ENCODE data around the gene DNAJB5. TPM values are rescaled to one million over a fixed set of nuclear protein-coding genes. Genes with fewer than 3 reads are reported as not detected.
"Not testable (repeated sequence)": the region's sequence is repeated elsewhere in the genome, so short reads cannot be mapped to it uniquely, and the experiment has no call there.

The DNAJB5 gene
- 8.3 and 10.6 TPM in 2 replicates for total RNA-seq (2012; rRNA removed)

GRCh38 chr9:34989003-34989945 is at the start of gene DNAJB5:
Gene DNAJB5 (plus strand): TSS chr9:34989745. CDS start chr9:34990631, 886 bp downstream.
- no peaks in the 10 kb centered on the region for H3K9me3 ChIP-seq (replicated peaks; ENCODE audit: low read length)
- peaks cover 52% of the 10 kb centered on the region for H3K4me1 ChIP-seq (ENCODE audit: control insufficient read depth, insufficient read depth, low read length)
- H3K9ac ChIP-seq (ENCODE audit: low read depth, low read length): peak within 1 kb of the TSS; percentile 87
- peak within 1 kb of the TSS; percentile 82 for H3K4me3 ChIP-seq (ENCODE audit: low read length)
- peak within 1 kb of the TSS; percentile 90 for H3K4me2 ChIP-seq (ENCODE audit: low read length)
- no peaks in the 10 kb centered on the region for H3K36me3 ChIP-seq (ENCODE audit: insufficient read depth, low read length)
- no peaks in the 10 kb centered on the region for H3K27me3 ChIP-seq (ENCODE audit: control insufficient read depth, insufficient read depth, low read length)

GRCh38 chr9:34939989-34940388 is 49.6 kb upstream of the DNAJB5 start:
- H3K9me3 ChIP-seq (replicated peaks; ENCODE audit: low read length); H3K4me3 ChIP-seq (ENCODE audit: low read length); H3K9ac ChIP-seq (ENCODE audit: low read depth, low read length); H3K36me3 ChIP-seq (ENCODE audit: insufficient read depth, low read length); H3K4me1 ChIP-seq (ENCODE audit: control insufficient read depth, insufficient read depth, low read length); H3K4me2 ChIP-seq (ENCODE audit: low read length): not testable (repeated sequence)
- H3K27me3 ChIP-seq (ENCODE audit: control insufficient read depth, insufficient read depth, low read length): peaks cover 56% of the 10 kb centered on the region

GRCh38 chr9:34948451-34948850 is 41.1 kb upstream of the DNAJB5 start:
- Histone ChIP-seq H3K9me3 (replicated peaks; ENCODE audit: low read length) (no peaks in the 10 kb centered on the region), H3K4me2 (ENCODE audit: low read length) (no peak overlapping the region), H3K36me3 (ENCODE audit: insufficient read depth, low read length) (no peaks in the 10 kb centered on the region), H3K4me3 (ENCODE audit: low read length) (no peak overlapping the region), H3K27me3 (ENCODE audit: control insufficient read depth, insufficient read depth, low read length) (peaks cover 66% of the 10 kb centered on the region), H3K4me1 (ENCODE audit: control insufficient read depth, insufficient read depth, low read length) (no peaks in the 10 kb centered on the region), H3K9ac (ENCODE audit: low read depth, low read length) (no peak overlapping the region)

GRCh38 chr9:34954225-34954624 is 35.3 kb upstream of the DNAJB5 start:
- no peak overlapping the region for H3K4me3 ChIP-seq (ENCODE audit: low read length)
- no peak overlapping the region for H3K9ac ChIP-seq (ENCODE audit: low read depth, low read length)
- peaks cover 70% of the 10 kb centered on the region for H3K27me3 ChIP-seq (ENCODE audit: control insufficient read depth, insufficient read depth, low read length)

GRCh38 chr9:34956066-34956465 is 33.5 kb upstream of the DNAJB5 start:
- not testable (repeated sequence) for H3K4me3 ChIP-seq (ENCODE audit: low read length); H3K9me3 ChIP-seq (replicated peaks; ENCODE audit: low read length); H3K4me1 ChIP-seq (ENCODE audit: control insufficient read depth, insufficient read depth, low read length); H3K4me2 ChIP-seq (ENCODE audit: low read length); H3K9ac ChIP-seq (ENCODE audit: low read depth, low read length); H3K36me3 ChIP-seq (ENCODE audit: insufficient read depth, low read length)
- peaks cover 82% of the 10 kb centered on the region for H3K27me3 ChIP-seq (ENCODE audit: control insufficient read depth, insufficient read depth, low read length)

More at GRCh38 chr9:34954225-34954624, 35.3 kb upstream of the DNAJB5 start:
- no peak overlapping the region for H3K4me2 ChIP-seq (ENCODE audit: low read length)
- no peaks in the 10 kb centered on the region for H3K36me3 ChIP-seq (ENCODE audit: insufficient read depth, low read length)
- no peaks in the 10 kb centered on the region for H3K9me3 ChIP-seq (replicated peaks; ENCODE audit: low read length)
- H3K4me1 ChIP-seq (ENCODE audit: control insufficient read depth, insufficient read depth, low read length): no peaks in the 10 kb centered on the region

- H3K9me3 ChIP-seq (replicated peaks; ENCODE audit: low read length): no peaks in the 10 kb centered on the region
- H3K4me3 ChIP-seq (ENCODE audit: low read length): no peak overlapping the region
- H3K36me3 ChIP-seq (ENCODE audit: insufficient read depth, low read length): no peaks in the 10 kb centered on the region
- no peak overlapping the region for H3K9ac ChIP-seq (ENCODE audit: low read depth, low read length)
- H3K4me1 ChIP-seq (ENCODE audit: control insufficient read depth, insufficient read depth, low read length): peaks cover 2% of the 10 kb centered on the region
- H3K27me3 ChIP-seq (ENCODE audit: control insufficient read depth, insufficient read depth, low read length): peaks cover 82% of the 10 kb centered on the region
- H3K4me2 ChIP-seq (ENCODE audit: low read length): no peak overlapping the region
Observed at GRCh38 chr9:34956648-34957047, 32.9 kb upstream of the DNAJB5 start.

GRCh38 chr9:34957492-34958410 is 31.8 kb upstream of the DNAJB5 start, which contains the start of gene PHF24:
Gene PHF24 (plus strand): TSS chr9:34958285. CDS start chr9:34971299, 13,014 bp downstream.
- Histone ChIP-seq H3K27me3 (ENCODE audit: control insufficient read depth, insufficient read depth, low read length) (peaks cover 83% of the 10 kb centered on the region), H3K4me3 (ENCODE audit: low read length) (peak within 1 kb of the TSS; percentile 60), H3K9ac (ENCODE audit: low read depth, low read length) (no peak within 1 kb of the TSS)

GRCh38 chr9:34958411-34958982 is 31.0 kb upstream of the DNAJB5 start:
- H3K4me2 ChIP-seq (ENCODE audit: low read length): peak overlapping the region; percentile 58
- peak overlapping the region; percentile 42 for H3K4me3 ChIP-seq (ENCODE audit: low read length)
- H3K36me3 ChIP-seq (ENCODE audit: insufficient read depth, low read length): no peaks in the 10 kb centered on the region
- no peak overlapping the region for H3K9ac ChIP-seq (ENCODE audit: low read depth, low read length)
- H3K4me1 ChIP-seq (ENCODE audit: control insufficient read depth, insufficient read depth, low read length): peaks cover 3% of the 10 kb centered on the region
- no peaks in the 10 kb centered on the region for H3K9me3 ChIP-seq (replicated peaks; ENCODE audit: low read length)
- H3K27me3 ChIP-seq (ENCODE audit: control insufficient read depth, insufficient read depth, low read length): peaks cover 83% of the 10 kb centered on the region

More at GRCh38 chr9:34957492-34958410, 31.8 kb upstream of the DNAJB5 start, which contains the start of gene PHF24:
- H3K4me1 ChIP-seq (ENCODE audit: control insufficient read depth, insufficient read depth, low read length): peaks cover 3% of the 10 kb centered on the region
- no peaks in the 10 kb centered on the region for H3K9me3 ChIP-seq (replicated peaks; ENCODE audit: low read length)
- peak within 1 kb of the TSS; percentile 72 for H3K4me2 ChIP-seq (ENCODE audit: low read length)
- no peaks in the 10 kb centered on the region for H3K36me3 ChIP-seq (ENCODE audit: insufficient read depth, low read length)

- no peaks in the 10 kb centered on the region for H3K36me3 ChIP-seq (ENCODE audit: insufficient read depth, low read length)
- no peak overlapping the region for H3K4me2 ChIP-seq (ENCODE audit: low read length)
- peaks cover 83% of the 10 kb centered on the region for H3K27me3 ChIP-seq (ENCODE audit: control insufficient read depth, insufficient read depth, low read length)
- no peak overlapping the region for H3K9ac ChIP-seq (ENCODE audit: low read depth, low read length)
- H3K4me3 ChIP-seq (ENCODE audit: low read length): no peak overlapping the region
- no peaks in the 10 kb centered on the region for H3K9me3 ChIP-seq (replicated peaks; ENCODE audit: low read length)
- H3K4me1 ChIP-seq (ENCODE audit: control insufficient read depth, insufficient read depth, low read length): peaks cover 3% of the 10 kb centered on the region
Observed at GRCh38 chr9:34959461-34959860, 30.1 kb upstream of the DNAJB5 start.

GRCh38 chr9:34961574-34962490 is 27.7 kb upstream of the DNAJB5 start:
- Histone ChIP-seq H3K27me3 (ENCODE audit: control insufficient read depth, insufficient read depth, low read length) (peaks cover 91% of the 10 kb centered on the region), H3K4me1 (ENCODE audit: control insufficient read depth, insufficient read depth, low read length) (peaks cover 3% of the 10 kb centered on the region), H3K36me3 (ENCODE audit: insufficient read depth, low read length) (no peaks in the 10 kb centered on the region), H3K4me2 (ENCODE audit: low read length) (no peak overlapping the region), H3K9ac (ENCODE audit: low read depth, low read length) (no peak overlapping the region), H3K4me3 (ENCODE audit: low read length) (no peak overlapping the region), H3K9me3 (replicated peaks; ENCODE audit: low read length) (no peaks in the 10 kb centered on the region)

All from skeletal muscle satellite cell (primary cell).